Pancreas (tissue), 10 donors: Measurements from ENCODE around the gene SLC9A5. TPM values are rescaled to one million over a fixed set of nuclear protein-coding genes. Genes with fewer than 3 reads are reported as not detected.

Experiments
- ATAC-seq, 4 donors: fragments of 200-7000 bp; cut with Tn5 transposase; one replicate each; pipeline versions ENCODE4 v1.8.0 to v1.9.1; 2020; ENCODE audit warnings: mild to moderate bottlenecking in 4 of 4, moderate library complexity in 4 of 4
- DNase-seq, 6 donors: peaks; one replicate each; pipeline ENCODE4 v3.0.0-alpha.2; 2020
- FAIRE-seq: peaks from 2 replicates; lab custom pipeline; 2012; peaks lifted over from hg19 to GRCh38; lab: Jason Lieb, UNC
- H3K27ac ChIP-seq, 4 donors: fragments of 200-600 bp; sonication (generic); 1 replicate in 3 of 4; 2 replicates in 1 of 4; pipeline versions ENCODE4 v1.5.0 to v1.8.0; 2020
- H3K27me3 ChIP-seq, 4 donors: fragments of 200-600 bp; one replicate each; pipeline ENCODE4 v1.8.0; 2021
- H3K36me3 ChIP-seq, 3 donors: fragments of 200-600 bp; sonication (generic) in 1 of 3; one replicate each; pipeline versions ENCODE4 v1.5.0 to v1.8.0; 2020 to 2021
- H3K4me1 ChIP-seq, 3 donors: fragments of 200-600 bp; one replicate each; pipeline ENCODE4 v1.8.0; 2021
- H3K4me3 ChIP-seq, 4 donors: fragments of 200-600 bp; sonication (generic) in 2 of 4; one replicate each; pipeline versions ENCODE4 v1.5.0 to v1.8.0; 2020 to 2021
- H3K9me3 ChIP-seq, 4 donors: fragments of 200-600 bp; one replicate each; pipeline ENCODE4 v1.8.0; 2021
- WGBS, 2 donors: extraction: QIAGEN DNeasy Blood & Tissue Kit; methylation state at CpG; one replicate each; pipeline ENCODE4 v1.1.7; 2013; 5-methylcytosine and 5-hydroxymethylcytosine counted together
- intact Hi-C, 3 donors: fragments of 100-400 bp; cut with DNase I; formaldehyde crosslinking; loops; one replicate each; pipeline versions ENCODE4 v1.11.1 to v1.14.2; 2022
- polyA plus RNA-seq, 2 donors: library from polyadenylated mRNA; stranded (reverse); fragments of 200-250 nt; gene quantifications; one replicate each; pipeline ENCODE4 v1.2.3, GENCODE V29; 2013
- total RNA-seq, 6 donors: library from RNA; stranded (reverse); fragmentation: NEBNext Ultra II Directional in 4 of 6; extraction: Animal tissue kit (Norgen Biotek cat#: 25700) in 4 of 6; gene quantifications; one replicate each; pipeline versions ENCODE4 v1.2.1 to v1.2.4, GENCODE V29; 2021 to 2023
- TF ChIP-seq, protein P1 (sequence below), 4 donors: fragments of 200-600 bp; sonication (generic) in 3 of 4; IDR thresholded peaks; one replicate each; pipeline versions ENCODE4 v1.5.0 to v1.8.0; 2021; ENCODE audit warnings: antibody characterized with exemption in 4 of 4
- donor health status: healthy with polysubstance abuse.
- donor health status: DM: no; HTN: no; CAD: no; lungs with moderate emphysema.
- donor health status: DM: no; HTN: no; CAD: no.
- donor health status: control.
- donor health status: control.
- donor health status: Bipolar disorder and iron deficiency.
- donor health status: DM: yes; HTN: yes; CAD: no.
- donor health status: DM: no; HTN: no; CAD: no.
- donor health status: DM: no; HTN: no; CAD: no.
- donor health status: DM: yes; HTN: yes; CAD: no.

SLC9A5 gene
- total and polyA plus RNA-seq, 8 donors = 0.22 to 1.5 (median 0.56) TPM

- peaks cover 0 to 27% (median 11%) of the 10 kb centered on the region in 3 donors for H3K4me1 ChIP-seq
- intact Hi-C loops = no loop called here
- no peak for DNase-seq
- no peaks in the 10 kb centered on the region for H3K36me3 ChIP-seq
- no peak for FAIRE-seq
- H3K9me3 ChIP-seq = no peaks in the 10 kb centered on the region
- peak overlapping the region; percentile 82 to 90 (median 86) for H3K27ac ChIP-seq
- ATAC-seq = no peak
- 13 to 14% methylated on average over 8 of the region's 8 CpGs for WGBS, 2 donors
- peak overlapping the region; percentile 47 to 97 (median 69) for H3K4me3 ChIP-seq
- TF ChIP-seq, protein P1, sequence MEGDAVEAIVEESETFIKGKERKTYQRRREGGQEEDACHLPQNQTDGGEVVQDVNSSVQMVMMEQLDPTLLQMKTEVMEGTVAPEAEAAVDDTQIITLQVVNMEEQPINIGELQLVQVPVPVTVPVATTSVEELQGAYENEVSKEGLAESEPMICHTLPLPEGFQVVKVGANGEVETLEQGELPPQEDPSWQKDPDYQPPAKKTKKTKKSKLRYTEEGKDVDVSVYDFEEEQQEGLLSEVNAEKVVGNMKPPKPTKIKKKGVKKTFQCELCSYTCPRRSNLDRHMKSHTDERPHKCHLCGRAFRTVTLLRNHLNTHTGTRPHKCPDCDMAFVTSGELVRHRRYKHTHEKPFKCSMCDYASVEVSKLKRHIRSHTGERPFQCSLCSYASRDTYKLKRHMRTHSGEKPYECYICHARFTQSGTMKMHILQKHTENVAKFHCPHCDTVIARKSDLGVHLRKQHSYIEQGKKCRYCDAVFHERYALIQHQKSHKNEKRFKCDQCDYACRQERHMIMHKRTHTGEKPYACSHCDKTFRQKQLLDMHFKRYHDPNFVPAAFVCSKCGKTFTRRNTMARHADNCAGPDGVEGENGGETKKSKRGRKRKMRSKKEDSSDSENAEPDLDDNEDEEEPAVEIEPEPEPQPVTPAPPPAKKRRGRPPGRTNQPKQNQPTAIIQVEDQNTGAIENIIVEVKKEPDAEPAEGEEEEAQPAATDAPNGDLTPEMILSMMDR (IDR thresholded peaks at IDR 0.05) = no peak
- no peaks in the 10 kb centered on the region for H3K27me3 ChIP-seq
Observed at GRCh38 chr16:67245674-67246080, 3.1 kb upstream of the SLC9A5 start.

DNA sequence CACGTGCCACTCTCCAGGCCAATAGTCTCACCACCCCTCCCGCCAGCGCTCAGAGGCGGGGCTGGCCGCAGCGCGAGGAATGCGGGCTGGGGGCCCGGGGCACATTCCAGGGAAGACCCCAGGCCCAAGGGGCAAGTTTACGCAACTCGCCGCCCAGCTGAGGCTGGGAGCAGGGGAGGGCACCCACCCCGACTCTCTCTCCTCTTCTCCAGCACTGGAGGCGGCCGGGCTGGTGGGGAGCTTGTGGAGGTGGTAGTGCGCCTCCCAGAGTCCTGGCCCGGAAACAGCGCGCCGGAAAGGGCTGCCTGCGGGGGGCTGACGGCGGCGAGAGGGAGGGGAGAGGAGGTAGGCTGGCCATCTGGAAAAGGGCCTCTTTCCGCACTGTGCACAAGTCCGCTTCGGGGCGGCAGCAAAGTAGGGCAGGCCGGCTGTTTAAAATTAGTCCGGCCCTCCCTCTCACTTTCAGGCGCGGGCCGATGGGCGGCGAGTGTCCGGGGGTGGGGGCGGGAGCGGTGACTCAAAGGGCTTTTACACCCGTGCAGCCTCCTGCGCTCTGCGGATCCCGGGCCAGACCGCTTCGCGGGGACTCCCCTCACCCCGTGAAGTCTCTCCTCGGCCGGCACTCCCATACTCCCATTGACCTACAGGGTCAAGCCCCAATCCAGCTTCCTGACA lies 2.6 kb upstream of the SLC9A5 start:
- ATAC-seq (peak; percentile 27 to 52 (median 44)), DNase-seq (peak; percentile 73 to 85 (median 78)), FAIRE-seq (no peak)
- Histone ChIP-seq H3K4me3 (peak overlapping the region; percentile 47 to 97 (median 69)), H3K9me3 (no peaks in the 10 kb centered on the region), H3K27ac (peak overlapping the region; percentile 82 to 90 (median 86)), H3K36me3 (no peaks in the 10 kb centered on the region), H3K4me1 (peaks cover 0 to 22% (median 8%) of the 10 kb centered on the region in 3 donors), H3K27me3 (no peaks in the 10 kb centered on the region)
- intact Hi-C loops = no loop called here
- TF ChIP-seq, protein P1 (IDR thresholded peaks at IDR 0.05) = no peak
- 1% methylated on average over 35 to 48 of the region's 48 CpGs for WGBS, 2 donors

GRCh38 chr16:67246756-67247191 lies 2.0 kb upstream of the SLC9A5 start:
- DNase-seq (peak; percentile 91 to 98 (median 94)), FAIRE-seq (no peak), ATAC-seq (peak; percentile 83 to 87 (median 86))
- Histone ChIP-seq H3K27ac (peak overlapping the region; percentile 82 to 90 (median 86)), H3K4me1 (peaks cover 0 to 18% (median 8%) of the 10 kb centered on the region in 3 donors), H3K4me3 (peak overlapping the region; percentile 47 to 97 (median 69)), H3K27me3 (no peaks in the 10 kb centered on the region), H3K9me3 (no peaks in the 10 kb centered on the region), H3K36me3 (no peaks in the 10 kb centered on the region)
- intact Hi-C loops = no loop called here
- 0 to 1% methylated on average over 22 to 26 of the region's 26 CpGs for WGBS, 2 donors
- TF ChIP-seq, protein P1 (IDR thresholded peaks at IDR 0.05) = no peak

DNA sequence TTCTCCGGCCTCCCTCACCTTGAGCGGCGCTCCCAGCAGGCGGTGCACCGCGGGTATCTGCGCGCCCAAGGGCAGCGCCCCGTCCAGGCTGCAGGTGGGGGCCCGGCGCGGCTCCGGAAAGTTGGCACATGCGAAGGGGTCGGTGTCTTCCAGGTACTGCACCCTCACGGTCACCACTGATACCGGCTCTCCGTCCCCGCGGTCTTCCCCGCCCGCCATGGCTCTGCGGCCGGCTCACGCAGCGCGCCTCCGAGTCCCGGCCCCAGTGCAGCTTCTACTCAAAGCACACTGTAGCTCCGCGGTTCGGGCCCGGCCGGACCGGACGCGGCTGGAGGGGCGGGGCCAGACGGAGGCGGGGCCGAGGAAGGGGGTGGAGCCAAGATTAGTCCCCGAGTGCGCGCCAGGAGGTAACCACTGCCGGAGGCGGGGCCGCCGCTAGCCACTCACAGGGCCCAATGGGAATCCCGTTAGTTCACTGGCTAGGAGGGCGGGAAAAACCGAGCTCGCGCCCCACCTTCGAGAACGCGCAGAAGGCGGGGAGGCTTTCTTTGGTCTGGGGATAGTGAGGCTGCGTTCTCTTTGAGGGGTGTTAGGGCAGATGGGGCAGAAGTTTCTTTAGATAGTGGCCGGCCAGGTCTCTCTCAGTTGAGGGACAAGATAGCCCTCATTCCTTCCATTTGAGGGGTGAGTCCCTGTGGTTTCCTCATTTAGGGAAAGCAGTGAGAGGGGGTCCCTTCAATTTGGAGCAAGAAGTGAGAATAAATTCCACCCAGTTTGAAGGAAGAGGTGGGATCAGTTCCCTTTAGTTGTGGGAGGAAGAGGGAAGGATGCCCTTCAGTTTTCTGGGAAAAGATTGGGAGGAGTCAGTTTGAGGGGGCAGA lies 1.3 kb upstream of the SLC9A5 start, which contains the start of gene FHOD1:
FHOD1 (minus strand) TSS at position 290 of the 881 bp plus-strand sequence; CDS start at position 219, 71 bp downstream.
- 0% methylated on average over 56 to 60 of the region's 60 CpGs for WGBS, 2 donors
- ATAC-seq (peak; percentile 83 to 91 (median 86)), DNase-seq (peak; percentile 96 to 99 (median 98)), FAIRE-seq (peak; percentile 23)
- Histone ChIP-seq H3K27ac (peak within 1 kb of the TSS; percentile 82 to 90 (median 86)), H3K27me3 (no peaks in the 10 kb centered on the region), H3K9me3 (no peaks in the 10 kb centered on the region), H3K4me3 (peak within 1 kb of the TSS; percentile 47 to 97 (median 69)), H3K4me1 (peaks cover 0 to 18% (median 8%) of the 10 kb centered on the region in 3 donors), H3K36me3 (no peaks in the 10 kb centered on the region)
- TF ChIP-seq, protein P1 (IDR thresholded peaks at IDR 0.05) = no peak
- intact Hi-C loops = no loop called here
